Measurements from ENCODE around the gene NDUFS1.

Gene NDUFS1

GRCh38 chr2:206068207-206068606 lies 91.0 kb downstream of the NDUFS1 start:
- Mint-ChIP-seq H3K27ac (no peak overlapping the region), H3K27me3 (no peaks in the 10 kb centered on the region), H3K4me1 (peaks cover 45% of the 10 kb centered on the region), H3K4me3 (no peak overlapping the region), H3K9me3 (no peaks in the 10 kb centered on the region)
- ATAC-seq = no peak
- no peak for DNase-seq
